MCF 10A (cell line): Measurements from ENCODE around the gene UBA5. TPM values are rescaled to one million over a fixed set of nuclear protein-coding genes. Genes with fewer than 3 reads are reported as not detected.

Experiments used
- BruUV-seq: library from RNA; stranded (reverse); fragments of 400-500 nt; replicated peaks from 2 replicates; lab custom pipeline; 2021; lab: Mats Ljungman, UMichigan
- CTCF ChIA-PET: fragments of 300-600 bp; sonication (Branson Sonifier 250); formaldehyde crosslinking; extraction: SDS; loops from one replicate; lab custom pipeline; 2021; ENCODE audit warnings: antibody characterized with exemption, inconsistent platforms; lab: Yijun Ruan, JAX
- POLR2A ChIA-PET: fragments of 300-600, 350-650 bp; sonication (Branson Sonifier 250); formaldehyde crosslinking; extraction: SDS; loops from one replicate; lab custom pipeline; 2020; ENCODE audit warnings: antibody characterized with exemption, inconsistent platforms; lab: Yijun Ruan, JAX
- DNase-seq: peaks from one replicate; pipeline ENCODE4 v3.0.0-alpha.2; 2018; ENCODE audit not compliant: unreplicated experiment
- H3K27ac Mint-ChIP-seq: one replicate; pipeline ENCODE4 v1.8.0; 2022; ENCODE audit warnings: mild to moderate bottlenecking, low read depth, mixed read lengths; ENCODE audit not compliant: unreplicated experiment
- H3K27me3 Mint-ChIP-seq: one replicate; pipeline ENCODE4 v1.8.0; 2022; ENCODE audit warnings: mixed read lengths; ENCODE audit not compliant: insufficient read depth, unreplicated experiment
- H3K36me3 Mint-ChIP-seq: one replicate; pipeline ENCODE4 v1.8.0; 2022; ENCODE audit warnings: mild to moderate bottlenecking, moderate library complexity, mixed read lengths; ENCODE audit not compliant: insufficient read depth, unreplicated experiment
- H3K4me1 Mint-ChIP-seq: one replicate; pipeline ENCODE4 v1.8.0; 2022; ENCODE audit warnings: mixed read lengths; ENCODE audit not compliant: insufficient read depth, unreplicated experiment
- H3K4me3 Mint-ChIP-seq: one replicate; pipeline ENCODE4 v1.8.0; 2022; ENCODE audit warnings: mild to moderate bottlenecking, moderate library complexity, mixed read lengths; ENCODE audit not compliant: unreplicated experiment
- H3K9me3 Mint-ChIP-seq: one replicate; pipeline ENCODE4 v1.8.0; 2022; ENCODE audit warnings: mixed read lengths; ENCODE audit not compliant: unreplicated experiment
- CTCF ChIP-seq: fragments of 200-600 bp; IDR thresholded peaks from one replicate; pipeline ENCODE4 v1.8.0; 2022; ENCODE audit warnings: antibody characterized with exemption, mild to moderate bottlenecking; ENCODE audit not compliant: unreplicated experiment
- intact Hi-C: fragments of 100-400 bp; cut with micrococcal nuclease; formaldehyde crosslinking; loops from 2 replicates; pipeline ENCODE4 v1.14.1; 2022
- total RNA-seq: library from RNA; stranded (reverse); gene quantifications from 2 replicates; pipeline ENCODE4 v1.2.3, GENCODE V29; 2022

UBA5 gene
- total RNA-seq, 1 experiment from 2014 or later, result 47.7 TPM

- H3K27ac Mint-ChIP-seq, result no peak overlapping the region
- no peaks in the 10 kb centered on the region for H3K9me3 Mint-ChIP-seq
- H3K4me1 Mint-ChIP-seq, result peaks cover 36% of the 10 kb centered on the region
- H3K36me3 Mint-ChIP-seq, result peaks cover 21% of the 10 kb centered on the region
- no peak overlapping the region for H3K4me3 Mint-ChIP-seq
- CTCF ChIA-PET, result interaction anchor here (2.2 kb wide), 1 partner anchor 129 kb away, joined by 6 read pairs; no protein-coding TSS in a partner anchor
- intact Hi-C loops, result no loop called here
- POLR2A ChIA-PET, result interaction anchor here (1.1 kb wide), 1 partner anchor 14 kb away, joined by 3 read pairs; no protein-coding TSS in a partner anchor
- BruUV-seq, result no TSS peak
- DNase-seq, result no peak
- TF ChIP-seq CTCF, result no peak
- H3K27me3 Mint-ChIP-seq, result no peaks in the 10 kb centered on the region
These were observed 5.2 kb downstream of the UBA5 start for GRCh38 chr3:132665230-132665745.

GRCh38 chr3:132669256-132669777, 9.2 kb downstream of the UBA5 start:
- H3K4me3 Mint-ChIP-seq, result no peak overlapping the region
- DNase-seq, result no peak
- no peaks in the 10 kb centered on the region for H3K9me3 Mint-ChIP-seq
- H3K4me1 Mint-ChIP-seq, result peaks cover 23% of the 10 kb centered on the region
- TF ChIP-seq CTCF, result no peak
- H3K27me3 Mint-ChIP-seq, result no peaks in the 10 kb centered on the region
- no TSS peak for BruUV-seq
- ChIA-PET CTCF (interaction anchor here (0.7 to 1.3 kb wide), 3 partner anchors 10 to 57 kb away, joined by 3 to 10 read pairs (median 3); partner anchors contain the start of gene ACAD11), POLR2A (interaction anchor here (0.8 to 3.2 kb wide), 3 partner anchors 8 to 10 kb away, joined by 3 to 16 read pairs (median 16); partner anchors contain the start of gene ACAD11)
- intact Hi-C loops, result no loop called here
- peak overlapping the region; percentile 31 for H3K27ac Mint-ChIP-seq
- H3K36me3 Mint-ChIP-seq, result peaks cover 41% of the 10 kb centered on the region

GRCh38 chr3:132675408-132675807, 15.3 kb downstream of the UBA5 start:
- no peak for DNase-seq
- POLR2A ChIA-PET, result interaction anchor here (1.1 kb wide), 1 partner anchor 14 kb away, joined by 3 read pairs; no protein-coding TSS in a partner anchor
- CTCF ChIA-PET, result interaction anchor here (0.6 kb wide), 1 partner anchor 16 kb away, joined by 3 read pairs; the partner anchor contains the start of gene ACAD11
- H3K27ac Mint-ChIP-seq, result no peak overlapping the region
- no peaks in the 10 kb centered on the region for H3K27me3 Mint-ChIP-seq
- H3K4me1 Mint-ChIP-seq, result no peaks in the 10 kb centered on the region
- TF ChIP-seq CTCF, result no peak
- no TSS peak for BruUV-seq
- H3K9me3 Mint-ChIP-seq, result no peaks in the 10 kb centered on the region
- H3K4me3 Mint-ChIP-seq, result no peak overlapping the region
- peaks cover 77% of the 10 kb centered on the region for H3K36me3 Mint-ChIP-seq
- intact Hi-C loops, result no loop called here

- ChIA-PET POLR2A (interaction anchor here (1.2 to 2.0 kb wide), 3 partner anchors 11 to 19 kb away, joined by 3 to 6 read pairs (median 3); no protein-coding TSS in a partner anchor), CTCF (interaction anchor here (0.5 to 1.9 kb wide), 3 partner anchors 9 to 36 kb away, joined by 3 to 4 read pairs (median 3); no protein-coding TSS in a partner anchor)
- no peaks in the 10 kb centered on the region for H3K27me3 Mint-ChIP-seq
- H3K4me3 Mint-ChIP-seq, result no peak overlapping the region
- intact Hi-C loops, result no loop called here
- no peak for DNase-seq
- H3K27ac Mint-ChIP-seq, result no peak overlapping the region
- no peaks in the 10 kb centered on the region for H3K4me1 Mint-ChIP-seq
- BruUV-seq, result no TSS peak
- TF ChIP-seq CTCF, result no peak
- H3K36me3 Mint-ChIP-seq, result peaks cover 71% of the 10 kb centered on the region
- no peaks in the 10 kb centered on the region for H3K9me3 Mint-ChIP-seq
These were observed 19.8 kb downstream of the UBA5 start for GRCh38 chr3:132679911-132680310.
